Measurements from ENCODE around the gene SPIC. TPM values are rescaled to one million over a fixed set of nuclear protein-coding genes. Genes with fewer than 3 reads are reported as not detected.

SPIC gene
- total RNA-seq, result not detected in 2 replicates
- total RNA-seq (2013), result not detected
- polyA plus RNA-seq, result not detected in 2 replicates
- not detected in 2 replicates for polyA minus RNA-seq

DNA sequence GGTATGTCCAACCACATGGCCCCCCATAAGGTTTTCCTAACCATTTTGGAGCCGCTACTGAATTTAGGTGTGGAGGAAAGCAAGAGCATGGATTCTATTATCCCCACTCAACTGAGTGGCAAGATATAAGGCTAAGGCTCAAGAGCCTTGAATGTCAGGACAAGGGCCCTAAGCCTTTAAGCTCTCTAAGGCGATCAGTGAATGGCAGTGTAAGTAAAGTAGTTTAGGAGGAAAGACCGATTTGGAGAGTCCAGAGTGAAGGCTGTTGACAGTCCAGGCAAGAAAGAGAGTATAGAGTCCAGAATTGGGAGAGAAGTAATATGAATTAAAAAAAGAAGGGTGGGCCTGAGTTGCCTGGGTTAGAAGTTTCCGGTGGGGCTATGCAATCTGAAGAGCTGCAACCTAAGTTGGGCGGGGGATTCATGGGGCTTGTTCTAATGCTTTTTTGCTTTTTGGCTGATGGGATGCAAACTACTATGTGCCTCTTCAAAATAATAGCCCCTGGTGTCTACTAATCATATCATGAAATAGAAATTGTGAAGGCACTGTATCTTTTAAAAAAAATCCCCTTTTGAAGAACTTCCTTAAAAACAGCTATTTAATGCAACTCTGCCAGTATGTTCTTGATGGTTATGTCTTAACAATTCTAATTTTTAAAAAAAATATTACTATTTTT is at the start of gene SPIC:
TSS of gene SPIC (plus strand) at position 626 of the 676 bp plus-strand sequence. CDS start 1,569 bp downstream, outside the sequence.
- Mint-ChIP-seq H3K4me1 (no peaks in the 10 kb centered on the region), H3K27ac (no peak within 1 kb of the TSS), H3K4me3 (no peak within 1 kb of the TSS), H3K9me3 (ENCODE audit: insufficient read depth) (no peaks in the 10 kb centered on the region), H3K27me3 (peaks cover 6% of the 10 kb centered on the region)
- POLR2A ChIA-PET, result interaction anchor here (0.6 kb wide), 2 partner anchors 90 to 137 kb away, joined by 3 to 4 read pairs; no protein-coding TSS in a partner anchor
- ATAC-seq (ENCODE audit: low read depth) (no peak), DNase-seq (no peak)
- no peaks in the 10 kb centered on the region for H3K27me3 ChIP-seq (replicated peaks in 1 of 4; ENCODE audit: control extremely low read depth in 1 of 4, control insufficient read depth in 3 of 4, insufficient read depth in 4 of 4, low read length in 3 of 4)
- H4K20me1 ChIP-seq (ENCODE audit: control insufficient read depth, insufficient read depth, low read length, poor library complexity, severe bottlenecking), result no peaks in the 10 kb centered on the region
- no peaks in the 10 kb centered on the region for H3K79me2 ChIP-seq (ENCODE audit: control insufficient read depth, insufficient read depth, low read length)
- H3K4me1 ChIP-seq (ENCODE audit: control insufficient read depth in 2 of 2, insufficient read depth in 2 of 2, low read length in 2 of 2), result no peaks in the 10 kb centered on the region
- no peaks in the 10 kb centered on the region for H3K9me3 ChIP-seq (ENCODE audit: control extremely low read depth in 1 of 3, control insufficient read depth in 2 of 3, insufficient read depth in 1 of 3, low read length in 2 of 3)
- no peak within 1 kb of the TSS for H3K27ac ChIP-seq (ENCODE audit: low read length in 2 of 2)
- H3K9ac ChIP-seq (ENCODE audit: low read length), result no peak within 1 kb of the TSS
- CTCF ChIA-PET, result interaction anchor here (0.5 to 0.6 kb wide), 2 partner anchors 150 to 286 kb away, joined by 3 to 4 read pairs; no protein-coding TSS in a partner anchor
- intact Hi-C loops (cut with micrococcal nuclease), result no loop called here
- no peaks in the 10 kb centered on the region for H3K36me3 ChIP-seq (replicated peaks in 1 of 2; ENCODE audit: control extremely low read depth in 1 of 2, control insufficient read depth in 1 of 2, extremely low read depth in 1 of 2, insufficient read depth in 2 of 2, low read length in 1 of 2)
- TF ChIP-seq, protein P1, sequence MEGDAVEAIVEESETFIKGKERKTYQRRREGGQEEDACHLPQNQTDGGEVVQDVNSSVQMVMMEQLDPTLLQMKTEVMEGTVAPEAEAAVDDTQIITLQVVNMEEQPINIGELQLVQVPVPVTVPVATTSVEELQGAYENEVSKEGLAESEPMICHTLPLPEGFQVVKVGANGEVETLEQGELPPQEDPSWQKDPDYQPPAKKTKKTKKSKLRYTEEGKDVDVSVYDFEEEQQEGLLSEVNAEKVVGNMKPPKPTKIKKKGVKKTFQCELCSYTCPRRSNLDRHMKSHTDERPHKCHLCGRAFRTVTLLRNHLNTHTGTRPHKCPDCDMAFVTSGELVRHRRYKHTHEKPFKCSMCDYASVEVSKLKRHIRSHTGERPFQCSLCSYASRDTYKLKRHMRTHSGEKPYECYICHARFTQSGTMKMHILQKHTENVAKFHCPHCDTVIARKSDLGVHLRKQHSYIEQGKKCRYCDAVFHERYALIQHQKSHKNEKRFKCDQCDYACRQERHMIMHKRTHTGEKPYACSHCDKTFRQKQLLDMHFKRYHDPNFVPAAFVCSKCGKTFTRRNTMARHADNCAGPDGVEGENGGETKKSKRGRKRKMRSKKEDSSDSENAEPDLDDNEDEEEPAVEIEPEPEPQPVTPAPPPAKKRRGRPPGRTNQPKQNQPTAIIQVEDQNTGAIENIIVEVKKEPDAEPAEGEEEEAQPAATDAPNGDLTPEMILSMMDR (IDR thresholded peaks at IDR 0.05), result no peak
- TF ChIP-seq EZH2 (IDR thresholded peaks at IDR 0.05; ENCODE audit: borderline replicate concordance, insufficient read depth, low read depth, low read length, poor library complexity, severe bottlenecking), result no peak
- WGBS (ENCODE audit: insufficient coverage), result 87% methylated on average over 4 of the region's 5 CpGs
- H2AFZ ChIP-seq (ENCODE audit: insufficient read depth, low read depth, low read length, poor library complexity, severe bottlenecking), result no peak within 1 kb of the TSS
- no peak within 1 kb of the TSS for H3K4me3 ChIP-seq (ENCODE audit: control extremely low read depth in 1 of 5, extremely low read depth in 1 of 5, insufficient read depth in 1 of 5, low read depth in 2 of 5, low read length in 4 of 5)
- no peak within 1 kb of the TSS for H3K4me2 ChIP-seq (replicated peaks; ENCODE audit: low read depth, low read length, poor library complexity, severe bottlenecking)

DNA sequence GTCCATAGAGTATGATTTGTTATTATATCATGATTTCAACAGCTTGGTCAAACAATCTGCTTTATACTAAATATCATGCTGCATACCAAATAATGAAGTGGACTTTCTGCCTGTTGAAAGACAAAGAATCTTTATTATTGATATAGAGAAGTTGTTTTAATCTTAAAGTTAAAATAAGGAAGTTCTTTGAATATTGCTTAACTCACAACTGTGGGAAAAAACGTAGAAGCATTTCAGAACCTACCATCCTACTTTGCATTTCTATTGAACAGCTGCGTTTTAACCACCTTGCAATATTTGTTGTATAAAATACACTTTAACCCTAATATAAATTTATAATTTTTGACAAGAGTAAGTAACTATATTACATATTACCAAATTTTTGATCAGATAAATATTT is 44.7 kb upstream of the SPIC start:
- CTCF ChIA-PET, result interaction anchor here (0.9 to 1.8 kb wide), 2 partner anchors 12 to 16 kb away, joined by 3 to 5 read pairs; no protein-coding TSS in a partner anchor
- Histone ChIP-seq H3K27me3 (replicated peaks in 1 of 4; ENCODE audit: control extremely low read depth in 1 of 4, control insufficient read depth in 3 of 4, insufficient read depth in 4 of 4, low read length in 3 of 4) (no peaks in the 10 kb centered on the region), H3K9me3 (ENCODE audit: control extremely low read depth in 1 of 3, control insufficient read depth in 2 of 3, insufficient read depth in 1 of 3, low read length in 2 of 3) (no peaks in the 10 kb centered on the region), H3K36me3 (replicated peaks in 1 of 2; ENCODE audit: control extremely low read depth in 1 of 2, control insufficient read depth in 1 of 2, extremely low read depth in 1 of 2, insufficient read depth in 2 of 2, low read length in 1 of 2) (no peaks in the 10 kb centered on the region), H4K20me1 (ENCODE audit: control insufficient read depth, insufficient read depth, low read length, poor library complexity, severe bottlenecking) (no peaks in the 10 kb centered on the region), H3K79me2 (ENCODE audit: control insufficient read depth, insufficient read depth, low read length) (no peaks in the 10 kb centered on the region), H3K4me3 (ENCODE audit: control extremely low read depth in 1 of 5, extremely low read depth in 1 of 5, insufficient read depth in 1 of 5, low read depth in 2 of 5, low read length in 4 of 5) (no peak overlapping the region), H3K27ac (ENCODE audit: low read length in 2 of 2) (no peak overlapping the region), H3K9ac (ENCODE audit: low read length) (no peak overlapping the region), H3K4me2 (replicated peaks; ENCODE audit: low read depth, low read length, poor library complexity, severe bottlenecking) (no peak overlapping the region), H2AFZ (ENCODE audit: insufficient read depth, low read depth, low read length, poor library complexity, severe bottlenecking) (no peak overlapping the region), H3K4me1 (ENCODE audit: control insufficient read depth in 2 of 2, insufficient read depth in 2 of 2, low read length in 2 of 2) (no peaks in the 10 kb centered on the region)
- TF ChIP-seq, protein P1 (IDR thresholded peaks at IDR 0.05), result no peak
- no peak for TF ChIP-seq EZH2 (IDR thresholded peaks at IDR 0.05; ENCODE audit: borderline replicate concordance, insufficient read depth, low read depth, low read length, poor library complexity, severe bottlenecking)
- Mint-ChIP-seq H3K27ac (no peak overlapping the region), H3K27me3 (peaks cover 6% of the 10 kb centered on the region), H3K4me1 (no peaks in the 10 kb centered on the region), H3K9me3 (ENCODE audit: insufficient read depth) (no peaks in the 10 kb centered on the region), H3K4me3 (no peak overlapping the region)
- intact Hi-C loops (cut with micrococcal nuclease), result no loop called here
- DNase-seq (no peak), ATAC-seq (ENCODE audit: low read depth) (no peak)
- no CpG with 5 or more reads among the region's 2 CpGs for WGBS (ENCODE audit: insufficient coverage)
- POLR2A ChIA-PET, result no interaction called here

All from B cell (primary cell).